Lower lobe of right lung (tissue), 2 donors: ENCODE data around the gene CTNNA3. TPM values are rescaled to one million over a fixed set of nuclear protein-coding genes. Genes with fewer than 3 reads are reported as not detected.

ENCODE experiments used
- ATAC-seq, 2 donors: fragments of 200-7000 bp; cut with Tn5 transposase; one replicate each; pipeline ENCODE4 v1.9.1; 2020 to 2022; ENCODE audit warnings: mild to moderate bottlenecking in 2 of 2, moderate library complexity in 2 of 2
- DNase-seq: peaks from one replicate; pipeline ENCODE4 v3.0.0-alpha.2; 2020
- H3K27ac ChIP-seq: fragments of 200-600 bp; one replicate; pipeline ENCODE4 v1.8.0; 2022
- H3K27me3 ChIP-seq: fragments of 200-600 bp; one replicate; pipeline ENCODE4 v1.8.0; 2022; ENCODE audit warnings: low read depth
- H3K36me3 ChIP-seq: fragments of 200-600 bp; one replicate; pipeline ENCODE4 v1.8.0; 2022; ENCODE audit warnings: mild to moderate bottlenecking
- H3K4me1 ChIP-seq: fragments of 200-600 bp; one replicate; pipeline ENCODE4 v1.8.0; 2022
- H3K4me3 ChIP-seq: fragments of 200-600 bp; one replicate; pipeline ENCODE4 v1.8.0; 2022; ENCODE audit warnings: mild to moderate bottlenecking
- H3K9me3 ChIP-seq: fragments of 200-600 bp; one replicate; pipeline ENCODE4 v1.8.0; 2022
- CTCF ChIP-seq: fragments of 200-600 bp; IDR thresholded peaks from one replicate; pipeline ENCODE4 v1.8.0; 2022; ENCODE audit warnings: antibody characterized with exemption, mild to moderate bottlenecking
- intact Hi-C: fragments of 100-400 bp; cut with DNase I; formaldehyde crosslinking; loops from one replicate; pipeline ENCODE4 v1.11.0; 2022
- total RNA-seq: library from RNA; stranded (reverse); fragmentation: NEBNext Ultra II Directional; extraction: Animal tissue kit (Norgen Biotek cat#: 25700); gene quantifications from one replicate; pipeline ENCODE4 v1.2.1, GENCODE V29; 2021
- donor health status: DM: no; HTN: yes; CAD: no; lungs with severe emphysema.

The CTNNA3 gene
- total RNA-seq, 1 donor from 2014 or later = not detected

- ATAC-seq (no peak), DNase-seq (no peak)
- no peaks in the 10 kb centered on the region for H3K9me3 ChIP-seq
- H3K27me3 ChIP-seq = no peaks in the 10 kb centered on the region
- H3K4me3 ChIP-seq = no peak overlapping the region
- no peak overlapping the region for H3K27ac ChIP-seq
- no peak for TF ChIP-seq CTCF
- H3K4me1 ChIP-seq = no peaks in the 10 kb centered on the region
- intact Hi-C loops = no loop called here
- H3K36me3 ChIP-seq = no peaks in the 10 kb centered on the region
These were observed 168.6 kb downstream of the CTNNA3 start for GRCh38 chr10:67527351-67527750.

- Histone ChIP-seq H3K4me1 (no peaks in the 10 kb centered on the region), H3K36me3 (no peaks in the 10 kb centered on the region), H3K9me3 (no peaks in the 10 kb centered on the region), H3K27me3 (no peaks in the 10 kb centered on the region), H3K4me3 (no peak overlapping the region), H3K27ac (no peak overlapping the region)
- ATAC-seq (no peak), DNase-seq (no peak)
- TF ChIP-seq CTCF = no peak
- intact Hi-C loops = no loop called here
These were observed 174.4 kb downstream of the CTNNA3 start for GRCh38 chr10:67521546-67521945.

- intact Hi-C loops = no loop called here
- DNase-seq (no peak), ATAC-seq (peak; percentile 66 to 82)
- no peak overlapping the region for H3K27ac ChIP-seq
- H3K4me1 ChIP-seq = no peaks in the 10 kb centered on the region
- no peaks in the 10 kb centered on the region for H3K27me3 ChIP-seq
- H3K9me3 ChIP-seq = no peaks in the 10 kb centered on the region
- no peak overlapping the region for H3K4me3 ChIP-seq
- peak; percentile 67 for TF ChIP-seq CTCF
- H3K36me3 ChIP-seq = no peaks in the 10 kb centered on the region
These were observed 175.0 kb downstream of the CTNNA3 start for GRCh38 chr10:67520924-67521520.

DNA sequence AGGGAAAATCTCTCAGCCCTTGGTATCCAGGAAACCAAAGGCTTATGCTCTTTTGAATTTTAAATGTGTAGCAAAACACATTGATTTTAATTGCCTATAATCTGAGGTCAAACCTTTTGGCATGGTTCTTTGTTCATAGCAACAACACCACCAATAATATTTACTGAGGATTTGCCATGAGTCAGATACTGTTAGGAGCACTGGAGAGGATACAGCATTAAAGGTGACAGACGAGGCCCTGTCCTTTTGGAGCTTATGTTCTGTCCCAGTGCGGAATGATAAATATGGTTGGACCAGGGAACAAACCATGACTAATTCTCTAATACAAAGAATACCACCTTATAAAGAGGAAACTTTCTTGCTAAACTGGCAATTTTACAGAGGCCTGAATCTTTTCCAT lies 176.6 kb downstream of the CTNNA3 start:
- H3K27ac ChIP-seq = no peak overlapping the region
- no peak for DNase-seq
- H3K4me3 ChIP-seq = no peak overlapping the region
- H3K27me3 ChIP-seq = no peaks in the 10 kb centered on the region
- intact Hi-C loops = no loop called here
- no peak for TF ChIP-seq CTCF
- no peak for ATAC-seq
- no peaks in the 10 kb centered on the region for H3K36me3 ChIP-seq
- no peaks in the 10 kb centered on the region for H3K9me3 ChIP-seq
- H3K4me1 ChIP-seq = no peaks in the 10 kb centered on the region

DNA sequence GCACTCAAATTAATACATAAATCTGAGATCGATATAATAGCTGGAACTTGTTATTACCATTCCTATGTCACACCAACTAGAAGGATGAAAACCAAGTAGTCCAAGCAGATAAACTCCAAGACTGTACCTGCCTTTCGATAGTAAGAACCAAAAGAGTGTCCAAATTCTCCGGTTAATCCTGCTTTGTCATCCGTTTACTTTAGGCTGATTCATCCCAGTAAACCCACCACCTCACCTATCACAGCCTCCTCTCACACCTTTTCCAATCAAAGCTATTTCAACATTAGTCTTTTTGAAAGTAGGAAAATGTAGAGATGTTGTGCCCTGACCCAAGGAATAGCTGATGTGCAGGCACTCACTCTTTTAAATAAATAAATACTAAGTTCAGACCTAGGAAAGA lies 177.2 kb downstream of the CTNNA3 start:
- ATAC-seq (no peak), DNase-seq (no peak)
- no peak overlapping the region for H3K4me3 ChIP-seq
- H3K36me3 ChIP-seq = no peaks in the 10 kb centered on the region
- no peaks in the 10 kb centered on the region for H3K4me1 ChIP-seq
- no peaks in the 10 kb centered on the region for H3K9me3 ChIP-seq
- intact Hi-C loops = no loop called here
- H3K27me3 ChIP-seq = no peaks in the 10 kb centered on the region
- TF ChIP-seq CTCF = no peak
- H3K27ac ChIP-seq = no peak overlapping the region

DNA sequence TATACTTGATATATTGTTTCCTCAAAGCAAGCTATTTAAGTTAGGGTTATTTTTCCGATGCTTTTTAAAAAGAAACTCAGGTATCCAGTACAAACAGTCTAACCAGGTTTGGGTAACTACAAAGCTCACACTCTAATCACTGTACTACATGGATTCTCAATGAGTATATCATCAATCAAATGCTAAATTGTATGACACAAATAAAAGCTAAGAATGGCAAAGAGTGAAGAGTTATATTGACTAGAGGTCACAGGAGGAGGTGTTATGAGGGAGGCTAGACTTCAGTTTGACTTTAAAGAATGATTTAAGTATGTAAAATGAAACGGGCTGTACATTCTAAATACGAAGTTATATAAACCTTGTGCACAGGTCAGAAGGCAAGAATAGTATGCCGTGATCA lies 178.0 kb downstream of the CTNNA3 start:
- Histone ChIP-seq H3K4me3 (no peak overlapping the region), H3K27me3 (no peaks in the 10 kb centered on the region), H3K9me3 (no peaks in the 10 kb centered on the region), H3K4me1 (no peaks in the 10 kb centered on the region), H3K27ac (no peak overlapping the region), H3K36me3 (no peaks in the 10 kb centered on the region)
- no peak for DNase-seq
- TF ChIP-seq CTCF = no peak
- no peak for ATAC-seq
- intact Hi-C loops = no loop called here
